VCaP (cell line): ENCODE results near the gene ZNF438.
"Not testable (repeated sequence)": the region's sequence is repeated elsewhere in the genome, so short reads cannot be mapped to it uniquely, and the experiment has no call there.

Experiments used
- H3K27ac ChIP-seq: fragments of 450-650 bp; 2 replicates; pipeline ENCODE4 v1.5.1; 2017
- TF ChIP-seq, protein P1 (sequence below): fragments of 450-650 bp; conservative IDR thresholded peaks from 2 replicates; pipeline ENCODE4 v1.5.1; 2017; ENCODE audit warnings: mild to moderate bottlenecking, moderate library complexity

Gene ZNF438

GRCh38 chr10:30902621-30903396 lies 128.9 kb downstream of the ZNF438 start:
- H3K27ac ChIP-seq: no peak overlapping the region
- TF ChIP-seq, protein P1, sequence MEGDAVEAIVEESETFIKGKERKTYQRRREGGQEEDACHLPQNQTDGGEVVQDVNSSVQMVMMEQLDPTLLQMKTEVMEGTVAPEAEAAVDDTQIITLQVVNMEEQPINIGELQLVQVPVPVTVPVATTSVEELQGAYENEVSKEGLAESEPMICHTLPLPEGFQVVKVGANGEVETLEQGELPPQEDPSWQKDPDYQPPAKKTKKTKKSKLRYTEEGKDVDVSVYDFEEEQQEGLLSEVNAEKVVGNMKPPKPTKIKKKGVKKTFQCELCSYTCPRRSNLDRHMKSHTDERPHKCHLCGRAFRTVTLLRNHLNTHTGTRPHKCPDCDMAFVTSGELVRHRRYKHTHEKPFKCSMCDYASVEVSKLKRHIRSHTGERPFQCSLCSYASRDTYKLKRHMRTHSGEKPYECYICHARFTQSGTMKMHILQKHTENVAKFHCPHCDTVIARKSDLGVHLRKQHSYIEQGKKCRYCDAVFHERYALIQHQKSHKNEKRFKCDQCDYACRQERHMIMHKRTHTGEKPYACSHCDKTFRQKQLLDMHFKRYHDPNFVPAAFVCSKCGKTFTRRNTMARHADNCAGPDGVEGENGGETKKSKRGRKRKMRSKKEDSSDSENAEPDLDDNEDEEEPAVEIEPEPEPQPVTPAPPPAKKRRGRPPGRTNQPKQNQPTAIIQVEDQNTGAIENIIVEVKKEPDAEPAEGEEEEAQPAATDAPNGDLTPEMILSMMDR: no peak

DNA sequence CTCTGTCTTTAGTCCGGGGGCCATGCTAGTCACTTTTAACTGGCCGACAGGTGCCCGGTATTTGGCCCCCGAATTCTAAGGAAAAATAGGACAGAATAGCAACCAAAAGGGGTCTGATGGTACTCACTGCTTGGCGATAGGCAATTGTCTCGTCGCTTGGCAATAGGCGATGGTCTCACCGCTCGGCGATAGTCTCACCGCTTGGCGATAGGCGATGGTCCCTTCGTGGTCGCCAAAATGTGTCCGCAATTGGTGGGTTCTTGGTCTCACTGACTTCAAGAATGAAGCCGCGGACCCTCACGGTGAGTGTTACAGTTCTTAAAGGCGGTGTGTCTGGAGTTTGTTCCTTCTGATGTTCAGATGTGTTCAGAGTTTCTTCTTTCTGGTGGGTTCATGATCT lies 130.2 kb downstream of the ZNF438 start:
- not testable (repeated sequence) for H3K27ac ChIP-seq

DNA sequence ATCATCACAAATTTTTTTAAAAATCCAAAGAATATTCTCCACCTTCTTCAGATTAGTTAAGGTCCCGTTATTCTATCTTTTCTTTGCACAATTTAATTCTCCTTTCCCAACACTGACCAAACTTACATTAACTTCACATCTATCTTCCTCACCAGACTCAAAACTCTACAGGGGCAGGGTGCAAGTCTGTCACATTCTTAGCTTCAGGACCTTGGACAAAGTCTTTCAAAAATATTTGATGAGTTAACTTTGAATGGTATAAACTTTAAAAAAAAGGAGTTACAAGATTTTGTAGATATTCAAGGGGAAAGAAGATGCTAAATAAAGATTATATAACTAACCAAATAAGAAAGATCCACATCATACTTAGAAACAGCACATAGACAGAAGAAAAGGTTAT lies 132.7 kb downstream of the ZNF438 start:
- H3K27ac ChIP-seq: no peak overlapping the region
- TF ChIP-seq, protein P1: no peak

DNA sequence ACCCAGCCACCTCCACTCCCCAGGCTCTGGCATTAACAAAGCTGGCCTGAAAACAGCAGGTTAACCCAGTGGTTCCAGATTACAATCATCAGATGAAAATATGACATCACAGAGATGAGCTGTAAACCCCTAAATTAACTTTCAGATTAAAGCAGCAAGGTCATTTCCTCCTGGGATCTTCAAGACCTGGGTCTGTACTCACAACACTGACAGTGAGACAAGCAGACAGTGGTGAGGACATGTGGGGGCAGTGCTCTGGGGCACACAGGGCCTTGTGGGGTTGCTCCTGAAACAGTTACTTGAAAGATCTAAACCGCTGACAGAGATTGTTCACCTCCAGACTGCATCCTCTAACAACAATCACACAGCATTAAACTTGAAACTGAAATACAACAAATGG lies 134.1 kb downstream of the ZNF438 start:
- TF ChIP-seq, protein P1: no peak
- H3K27ac ChIP-seq: no peak overlapping the region

GRCh38 chr10:30897048-30897447 lies 134.6 kb downstream of the ZNF438 start:
- H3K27ac ChIP-seq: no peak overlapping the region; the same call in 1 of the 2 replicates
- TF ChIP-seq, protein P1: no peak

DNA sequence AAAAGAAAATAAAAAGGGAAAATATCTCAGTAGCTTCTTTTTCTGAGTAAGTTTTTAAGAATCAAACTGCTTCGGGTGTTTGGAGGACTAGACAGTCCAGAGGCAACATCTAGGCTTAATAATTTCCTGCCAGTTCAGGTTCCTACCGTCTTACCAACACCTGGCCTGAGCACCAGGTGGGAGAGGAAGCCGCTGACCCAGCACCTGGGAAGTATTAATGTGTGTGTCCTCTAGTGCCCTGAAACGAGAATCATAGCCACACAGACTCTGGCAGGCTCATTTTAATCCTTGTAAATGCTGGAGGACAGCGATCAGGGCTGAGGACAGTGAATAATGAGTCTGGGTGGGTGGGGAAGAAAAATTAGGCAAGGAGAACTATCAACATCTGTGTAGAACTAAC lies 137.4 kb downstream of the ZNF438 start:
- TF ChIP-seq, protein P1: no peak
- no peak overlapping the region for H3K27ac ChIP-seq

DNA sequence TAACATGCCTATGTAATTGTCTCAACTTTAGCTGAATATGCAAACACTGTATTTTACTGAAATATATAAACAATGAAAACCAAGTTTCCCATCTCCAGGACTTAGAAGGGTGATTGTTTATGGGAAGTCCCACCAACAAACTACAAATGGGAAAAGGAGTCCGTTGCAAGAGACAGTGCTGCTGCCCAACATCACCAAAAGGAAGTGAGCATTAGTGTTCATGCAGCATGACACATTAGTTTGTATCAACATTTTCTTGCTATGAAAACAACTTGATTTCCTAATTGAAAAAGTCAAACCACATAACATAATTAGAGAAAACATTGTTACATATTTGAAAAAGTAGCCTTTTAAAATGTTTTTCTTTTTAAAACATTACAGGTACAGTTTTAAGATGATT lies 138.5 kb downstream of the ZNF438 start:
- no peak overlapping the region for H3K27ac ChIP-seq
- TF ChIP-seq, protein P1: no peak

DNA sequence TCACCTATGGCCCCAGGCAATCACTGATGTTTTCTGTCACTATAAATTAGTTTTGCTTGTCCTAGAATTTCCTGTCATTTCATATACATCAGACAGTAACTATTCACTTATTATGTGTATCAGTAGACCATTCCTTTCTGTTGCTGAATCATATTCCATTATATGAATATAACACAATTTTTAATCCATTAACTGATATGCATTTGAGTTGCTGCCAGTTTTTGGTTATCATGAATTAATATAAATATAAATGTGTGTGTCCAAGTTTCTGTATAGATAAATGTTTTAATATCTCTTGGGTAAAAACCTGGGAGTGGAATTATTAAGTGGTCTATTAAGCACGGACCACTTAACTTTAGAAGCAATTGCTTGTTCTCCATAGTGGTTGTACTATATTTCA lies 143.8 kb downstream of the ZNF438 start:
- TF ChIP-seq, protein P1: no peak
- no peak overlapping the region for H3K27ac ChIP-seq
